Activated naive CD4-positive, alpha-beta T cell treated with anti-CD3 and anti-CD28 coated beads, Interleukin-2, amount 50 U/mL, for 72 hours (primary cell): ENCODE data around the gene ADGRD1. TPM values are rescaled to one million over a fixed set of nuclear protein-coding genes. Genes with fewer than 3 reads are reported as not detected.
"Not testable (repeated sequence)": the region's sequence is repeated elsewhere in the genome, so short reads cannot be mapped to it uniquely, and the experiment has no call there.

Experiments
- ATAC-seq, 2 donors: fragments of 150-1000 bp; cut with Tn5 transposase; 2 replicates each; pipeline ENCODE4 v1.10.0; 2021; ENCODE audit warnings: mild to moderate bottlenecking in 2 of 2, moderate library complexity in 2 of 2
- DNase-seq, 2 donors: peaks; one replicate each; pipeline ENCODE4 v3.0.0; 2021 to 2022; ENCODE audit warnings: low spot score in 2 of 2
- H3K27ac Mint-ChIP-seq, 2 donors: one replicate each; pipeline ENCODE4 v1.8.0; 2022; ENCODE audit warnings: mild to moderate bottlenecking in 2 of 2, mixed read lengths in 2 of 2
- H3K36me3 Mint-ChIP-seq, 2 donors: one replicate each; pipeline ENCODE4 v1.8.0; 2022; ENCODE audit warnings: mixed read lengths in 2 of 2
- H3K9me3 Mint-ChIP-seq, 2 donors: one replicate each; pipeline ENCODE4 v1.8.0; 2022; ENCODE audit warnings: mixed read lengths in 2 of 2
- total RNA-seq, 2 donors: library from RNA; stranded (reverse); gene quantifications; one replicate each; pipeline ENCODE4 v1.2.3, GENCODE V29; 2022

Gene ADGRD1
- total RNA-seq, 2 donors from 2014 or later: 0.70 TPM; not detected in 1

DNA sequence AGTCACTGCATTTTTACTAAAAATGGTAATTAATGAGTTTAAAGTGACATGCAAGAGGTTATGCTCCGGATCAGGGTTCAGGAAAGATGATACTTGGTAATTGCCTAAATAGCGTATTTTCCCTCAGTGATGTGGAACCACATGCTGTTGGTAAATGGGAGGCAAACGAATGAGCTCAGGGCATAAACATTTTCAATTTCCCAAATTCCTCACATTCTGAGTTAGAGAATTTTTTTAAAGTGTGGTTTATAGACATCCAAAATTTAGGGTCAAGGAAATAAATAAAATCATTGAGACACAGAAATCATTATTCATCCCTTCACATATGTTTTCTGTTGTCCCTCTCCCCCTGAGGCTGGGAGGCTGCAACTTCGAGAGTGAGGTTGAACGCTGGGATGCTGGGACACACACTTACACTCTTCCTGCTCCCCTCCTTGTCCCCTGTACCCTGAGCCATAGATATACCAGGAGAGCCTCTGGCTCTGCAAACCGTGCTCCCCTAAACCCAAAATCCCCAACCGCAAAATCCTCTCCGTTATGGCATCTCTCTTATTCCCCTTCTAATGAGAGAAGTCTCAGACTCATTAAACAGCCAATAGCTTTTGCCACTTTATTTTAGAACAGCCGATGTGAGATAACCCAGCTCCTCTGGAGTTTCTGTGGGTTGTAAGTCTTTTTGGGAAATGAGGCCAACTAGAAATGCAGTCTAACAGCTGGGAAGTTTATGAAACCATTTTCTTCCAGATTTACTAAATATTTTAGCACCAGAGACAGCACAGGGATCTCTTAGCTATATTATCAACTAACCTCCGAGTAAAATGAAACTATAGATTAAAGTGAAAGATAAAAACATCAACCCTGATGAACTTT lies 21.4 kb upstream of the ADGRD1 start:
- Mint-ChIP-seq H3K27ac (no peak overlapping the region), H3K36me3 (no peaks in the 10 kb centered on the region), H3K9me3 (peaks cover 0 to 4% of the 10 kb centered on the region in 2 donors)
- ATAC-seq (no peak), DNase-seq (no peak)

DNA sequence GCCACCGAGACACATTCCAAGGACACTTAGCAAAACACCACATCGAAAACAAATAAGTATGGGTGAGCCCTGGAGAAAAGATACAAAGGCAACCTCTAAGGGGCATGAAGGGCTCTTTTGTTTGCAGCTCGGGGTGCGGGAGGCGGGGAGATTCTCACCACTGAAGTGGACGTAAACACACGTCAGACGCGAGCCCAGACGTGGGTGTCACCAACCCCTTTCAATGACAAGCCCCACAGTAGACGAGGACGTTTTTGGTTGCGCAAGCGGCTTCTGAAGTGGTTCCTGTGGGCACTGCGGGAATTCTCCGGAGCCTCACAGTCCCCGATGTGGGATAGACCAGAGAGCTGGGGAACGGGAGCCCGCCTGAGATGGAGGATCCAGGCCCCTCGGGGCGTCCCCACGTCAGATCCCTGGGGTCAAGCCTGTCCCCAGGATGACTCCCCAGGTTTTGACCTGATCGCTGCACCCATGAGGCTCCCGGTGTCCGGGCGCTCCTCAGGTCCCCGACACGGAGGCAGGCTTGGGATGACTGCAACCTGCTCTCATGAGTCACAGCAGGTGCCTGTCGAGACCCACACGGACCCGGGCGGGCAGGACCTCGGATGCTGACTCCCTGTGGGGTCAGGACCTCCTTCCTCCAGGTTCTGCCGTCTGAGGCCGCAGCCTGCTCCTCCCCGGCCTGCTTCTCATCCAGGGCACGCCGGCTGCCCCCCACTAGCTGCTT lies 20.3 kb upstream of the ADGRD1 start:
- Mint-ChIP-seq H3K36me3 (no peaks in the 10 kb centered on the region), H3K27ac (no peak overlapping the region), H3K9me3 (peaks cover 0 to 4% of the 10 kb centered on the region in 2 donors)
- DNase-seq (no peak), ATAC-seq (no peak)

DNA sequence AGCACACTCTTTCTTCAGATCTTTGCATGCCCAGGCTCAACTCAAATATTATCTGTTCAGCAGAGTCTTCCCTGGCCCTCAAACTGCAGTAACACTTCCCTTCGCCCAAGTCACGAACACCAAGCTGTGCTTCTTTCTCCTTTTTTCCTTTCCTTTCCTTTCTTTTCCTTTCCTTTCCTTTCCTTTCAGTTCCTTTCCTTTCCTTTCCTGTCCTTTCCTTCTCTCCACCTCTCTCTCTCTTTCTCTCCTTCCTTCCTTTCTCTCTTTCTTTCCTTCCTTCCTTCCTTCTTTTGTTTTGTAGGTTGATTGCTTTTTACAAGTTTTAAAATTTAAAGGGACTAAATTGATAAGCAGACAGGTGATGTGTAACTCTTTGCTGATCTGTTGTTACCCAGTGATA lies 19.0 kb upstream of the ADGRD1 start:
- no peak overlapping the region for H3K27ac Mint-ChIP-seq
- H3K9me3 Mint-ChIP-seq: peaks cover 0 to 4% of the 10 kb centered on the region in 2 donors
- DNase-seq (no peak), ATAC-seq (no peak)
- no peaks in the 10 kb centered on the region for H3K36me3 Mint-ChIP-seq

DNA sequence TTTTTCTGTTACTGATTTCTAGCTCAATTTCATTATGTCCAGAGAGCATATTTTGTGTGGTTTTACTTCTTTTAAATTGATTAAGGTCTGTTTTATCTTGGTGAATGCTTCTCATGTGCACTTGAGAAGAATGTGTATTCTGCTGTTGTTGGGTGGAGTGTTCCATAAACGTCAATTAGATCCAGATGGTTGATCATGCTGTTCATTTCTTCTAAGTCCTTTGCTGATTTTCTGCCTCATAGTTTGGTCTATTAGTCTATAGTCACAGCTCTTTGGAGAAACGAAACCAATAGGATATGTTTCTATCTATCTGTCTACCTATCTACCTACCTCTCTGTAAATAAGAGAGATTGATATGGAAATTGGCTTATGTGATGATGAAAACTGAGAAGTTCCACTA lies 17.1 kb upstream of the ADGRD1 start:
- Mint-ChIP-seq H3K36me3 (no peaks in the 10 kb centered on the region), H3K27ac (no peak overlapping the region), H3K9me3 (peaks cover 0 to 13% of the 10 kb centered on the region in 2 donors)
- ATAC-seq: no peak
- DNase-seq: no peak

DNA sequence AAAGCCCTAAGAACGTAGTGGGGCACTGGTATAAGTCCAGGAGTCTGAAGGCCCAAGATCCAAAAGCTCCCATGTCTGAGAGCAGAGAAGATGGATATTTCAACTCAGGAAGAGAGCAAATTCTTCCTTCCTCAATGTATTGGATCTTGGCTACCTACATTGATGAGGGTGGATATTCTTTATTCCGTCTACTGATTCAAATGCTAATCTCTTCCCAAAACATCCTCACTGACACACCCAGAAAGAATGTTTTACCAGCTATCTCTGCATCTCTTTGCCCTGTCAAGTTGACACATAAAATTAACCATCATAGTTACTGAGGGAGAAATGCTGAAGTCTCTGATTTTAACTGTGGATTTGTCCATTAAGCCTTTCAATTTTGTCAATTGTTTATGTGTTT lies 16.6 kb upstream of the ADGRD1 start:
- ATAC-seq: no peak
- peaks cover 0 to 13% of the 10 kb centered on the region in 2 donors for H3K9me3 Mint-ChIP-seq
- DNase-seq: no peak
- no peaks in the 10 kb centered on the region for H3K36me3 Mint-ChIP-seq
- no peak overlapping the region for H3K27ac Mint-ChIP-seq

DNA sequence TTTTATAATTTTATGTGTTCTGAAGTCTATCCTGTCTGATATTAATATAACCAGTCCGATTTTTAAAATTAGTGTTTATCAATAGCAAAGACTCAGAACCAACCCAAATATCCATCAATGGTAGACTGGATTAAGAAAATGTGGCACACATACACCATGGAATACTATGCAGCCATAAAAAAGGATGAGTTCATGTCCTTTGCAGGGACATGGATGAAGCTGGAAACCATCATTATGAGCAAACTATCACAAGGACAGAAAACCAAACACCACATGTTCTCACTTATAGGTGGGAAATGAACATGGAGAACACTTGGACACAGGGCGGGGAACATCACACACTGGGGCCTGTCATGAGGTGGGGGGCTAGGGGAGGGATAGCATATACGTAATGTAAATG lies 16.2 kb upstream of the ADGRD1 start:
- H3K27ac Mint-ChIP-seq, ATAC-seq, DNase-seq, H3K36me3 Mint-ChIP-seq: not testable (repeated sequence)
- peaks cover 0 to 13% of the 10 kb centered on the region in 2 donors for H3K9me3 Mint-ChIP-seq

DNA sequence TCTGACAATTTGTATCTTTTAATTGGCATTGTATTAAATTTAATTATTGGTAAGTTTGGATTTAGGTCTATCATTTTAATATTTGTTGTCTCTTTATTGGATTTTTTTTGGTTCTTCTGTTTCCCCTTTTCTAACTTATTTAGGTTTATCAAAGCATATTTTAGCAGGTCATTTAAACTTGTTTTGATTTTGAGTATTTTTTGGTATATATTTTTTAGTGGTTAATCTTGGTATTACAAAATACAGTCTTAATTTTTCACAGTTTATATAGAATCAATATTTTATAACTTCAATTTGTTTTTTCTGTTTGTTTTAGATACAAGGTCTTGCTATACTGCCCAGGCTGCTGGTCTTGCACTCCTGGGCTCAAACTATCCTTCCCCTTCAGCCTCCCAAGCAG lies 15.5 kb upstream of the ADGRD1 start:
- no peak overlapping the region for H3K27ac Mint-ChIP-seq
- peaks cover 0 to 13% of the 10 kb centered on the region in 2 donors for H3K9me3 Mint-ChIP-seq
- ATAC-seq (no peak), DNase-seq (no peak)
- H3K36me3 Mint-ChIP-seq: no peaks in the 10 kb centered on the region

DNA sequence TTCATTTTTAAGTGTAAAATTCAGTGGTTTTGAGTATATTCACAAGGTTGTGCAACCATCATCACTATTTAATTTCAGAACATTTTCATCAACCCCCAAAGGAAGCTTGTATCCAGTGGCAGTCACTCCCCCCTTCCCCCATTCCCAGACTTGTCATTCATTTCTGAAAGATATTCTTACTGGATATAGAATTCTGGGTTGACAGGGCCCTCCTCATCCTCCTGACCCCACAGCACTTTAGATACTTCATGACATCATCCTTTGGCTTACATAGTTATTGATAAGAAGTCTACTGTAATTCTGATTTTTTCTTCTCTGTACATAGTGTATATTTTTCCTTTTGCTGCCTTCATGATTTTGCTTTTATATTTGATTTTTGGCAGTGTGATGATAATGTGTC lies 8.8 kb upstream of the ADGRD1 start:
- peaks cover 6 to 28% of the 10 kb centered on the region in 2 donors for H3K36me3 Mint-ChIP-seq
- DNase-seq: no peak
- ATAC-seq: no peak
- no peak overlapping the region for H3K27ac Mint-ChIP-seq
- H3K9me3 Mint-ChIP-seq: peaks cover 20 to 30% of the 10 kb centered on the region in 2 donors

DNA sequence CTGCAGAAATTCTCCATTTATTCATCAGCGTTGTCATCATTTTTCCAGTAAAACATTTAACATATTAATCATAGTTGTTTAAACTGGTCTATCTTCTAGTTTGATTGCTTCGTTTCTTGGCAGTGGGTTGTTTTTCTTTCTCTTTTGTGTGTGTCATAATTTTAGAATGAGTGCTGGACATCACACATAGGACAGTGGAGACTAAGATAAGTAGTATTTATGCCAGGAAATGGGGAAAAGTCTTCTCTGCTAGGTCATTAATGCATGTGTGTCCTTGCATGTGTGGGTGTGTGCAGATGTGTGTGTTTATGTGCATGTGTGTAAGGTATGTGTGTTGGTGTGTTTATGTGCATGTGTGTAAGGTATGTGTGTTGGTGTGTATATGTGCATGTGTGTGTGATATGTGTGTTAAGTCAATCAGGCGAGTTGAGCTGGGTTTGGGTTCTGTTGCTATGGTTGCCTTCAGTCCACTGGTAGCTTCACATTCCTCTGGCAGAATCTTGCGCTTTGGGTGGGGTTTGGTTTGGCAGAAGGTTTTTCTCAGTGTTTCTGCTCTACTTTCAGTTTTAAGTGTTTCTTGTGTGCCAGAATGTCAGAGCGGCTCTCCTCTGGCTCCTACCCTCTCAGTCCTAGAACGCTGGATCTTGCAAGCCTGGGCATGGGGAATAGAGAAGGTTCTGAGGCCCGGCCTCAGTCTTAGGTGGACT lies 7.8 kb upstream of the ADGRD1 start:
- Mint-ChIP-seq H3K36me3 (peaks cover 6 to 28% of the 10 kb centered on the region in 2 donors), H3K27ac (no peak overlapping the region), H3K9me3 (peaks cover 20 to 24% of the 10 kb centered on the region in 2 donors)
- ATAC-seq (no peak), DNase-seq (no peak)

DNA sequence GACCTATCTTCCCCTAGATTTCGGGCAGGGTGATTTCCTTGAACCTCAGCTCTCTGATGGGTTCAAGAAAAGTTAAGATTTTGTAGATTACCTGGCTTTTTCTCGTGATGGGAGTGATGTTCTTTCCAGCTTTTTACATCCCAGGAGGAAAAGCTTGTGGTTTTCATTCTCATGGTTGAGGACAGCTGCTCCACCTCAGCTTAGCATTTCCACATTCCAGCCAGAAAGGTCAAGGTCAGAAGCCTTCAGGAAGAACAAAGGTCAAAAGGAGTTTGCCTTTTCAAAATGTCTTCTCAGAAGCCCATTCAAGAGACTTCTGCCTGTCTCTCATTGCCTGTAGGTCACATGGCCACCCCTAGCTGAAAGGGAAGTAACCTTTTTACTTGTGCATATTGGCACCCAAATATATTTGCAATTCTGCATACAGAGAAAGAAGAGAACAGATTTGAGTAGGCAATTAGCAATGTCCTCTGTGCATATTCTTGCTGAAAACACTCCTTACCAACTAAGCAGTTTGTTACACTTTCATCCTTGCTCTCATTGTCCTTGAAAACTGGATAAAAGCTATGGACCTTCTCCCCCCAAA lies 6.6 kb upstream of the ADGRD1 start:
- H3K36me3 Mint-ChIP-seq: peaks cover 6 to 28% of the 10 kb centered on the region in 2 donors
- DNase-seq: no peak
- no peak overlapping the region for H3K27ac Mint-ChIP-seq
- no peak for ATAC-seq
- H3K9me3 Mint-ChIP-seq: peaks cover 20 to 21% of the 10 kb centered on the region in 2 donors

DNA sequence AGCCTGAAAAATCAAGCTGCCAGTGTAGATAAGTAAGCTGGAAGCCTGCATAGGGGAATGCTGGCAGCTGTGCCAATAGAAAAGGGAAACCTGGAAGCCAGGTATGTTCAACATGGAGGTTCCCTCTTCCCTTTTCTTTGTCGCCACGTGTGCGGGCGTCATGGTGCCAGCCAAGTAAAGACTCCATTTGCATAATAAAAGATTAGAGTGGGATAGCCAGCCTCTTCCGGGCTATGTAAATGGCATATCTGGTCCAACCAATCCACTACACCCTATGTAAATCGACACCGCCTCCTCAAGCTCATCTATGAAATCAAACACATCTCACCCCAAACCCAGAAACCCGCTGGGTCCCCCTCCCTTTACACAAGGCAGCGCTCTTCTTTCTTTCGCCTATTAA lies 5.6 kb upstream of the ADGRD1 start:
- Mint-ChIP-seq H3K27ac (no peak overlapping the region), H3K36me3 (peaks cover 6 to 28% of the 10 kb centered on the region in 2 donors), H3K9me3 (peaks cover 20 to 21% of the 10 kb centered on the region in 2 donors)
- DNase-seq: no peak
- no peak for ATAC-seq

DNA sequence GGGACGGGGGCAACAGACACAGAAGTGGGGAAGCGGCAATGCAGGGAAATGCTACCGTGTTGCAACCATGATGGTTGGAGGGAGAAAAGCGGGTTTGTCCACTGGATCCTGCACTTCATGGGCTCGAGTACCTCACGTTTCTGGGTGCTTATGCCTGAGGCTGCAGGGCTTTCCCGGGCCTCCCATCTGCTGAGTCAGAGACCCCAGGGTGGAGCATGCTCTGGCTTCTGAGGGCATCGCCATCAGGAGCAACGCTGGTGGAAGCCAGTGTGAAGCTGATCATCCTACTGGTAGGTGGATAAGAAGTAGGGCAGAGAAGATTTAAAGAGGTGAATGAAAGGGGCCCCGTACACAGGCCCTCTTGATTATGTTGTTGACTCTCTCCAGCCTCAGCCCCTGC lies 5.0 kb upstream of the ADGRD1 start:
- DNase-seq (no peak), ATAC-seq (no peak)
- H3K9me3 Mint-ChIP-seq: peaks cover 20 to 21% of the 10 kb centered on the region in 2 donors
- H3K36me3 Mint-ChIP-seq: peaks cover 6 to 28% of the 10 kb centered on the region in 2 donors
- no peak overlapping the region for H3K27ac Mint-ChIP-seq

DNA sequence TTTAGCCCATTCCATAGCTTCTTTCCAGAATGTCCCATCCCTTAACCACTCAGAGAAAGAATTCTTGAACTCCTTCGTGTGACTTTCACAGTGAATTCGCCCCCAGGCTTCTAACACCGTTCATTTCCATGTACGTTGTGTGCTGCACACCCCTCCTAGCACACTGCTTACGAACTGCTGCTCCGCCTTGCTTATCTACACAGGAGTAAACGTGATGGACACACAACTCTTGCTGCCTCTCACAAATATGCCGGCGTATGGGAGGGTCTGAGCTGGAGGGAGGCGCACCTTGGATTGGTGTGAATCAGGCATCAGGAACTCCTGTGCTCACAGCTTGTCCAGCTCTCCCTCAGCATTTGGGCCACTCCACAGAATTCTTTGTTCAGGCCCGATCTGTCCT lies 3.9 kb upstream of the ADGRD1 start:
- Mint-ChIP-seq H3K9me3 (peaks cover 12 to 15% of the 10 kb centered on the region in 2 donors), H3K36me3 (peaks cover 6 to 22% of the 10 kb centered on the region in 2 donors), H3K27ac (no peak overlapping the region)
- DNase-seq: no peak
- no peak for ATAC-seq

DNA sequence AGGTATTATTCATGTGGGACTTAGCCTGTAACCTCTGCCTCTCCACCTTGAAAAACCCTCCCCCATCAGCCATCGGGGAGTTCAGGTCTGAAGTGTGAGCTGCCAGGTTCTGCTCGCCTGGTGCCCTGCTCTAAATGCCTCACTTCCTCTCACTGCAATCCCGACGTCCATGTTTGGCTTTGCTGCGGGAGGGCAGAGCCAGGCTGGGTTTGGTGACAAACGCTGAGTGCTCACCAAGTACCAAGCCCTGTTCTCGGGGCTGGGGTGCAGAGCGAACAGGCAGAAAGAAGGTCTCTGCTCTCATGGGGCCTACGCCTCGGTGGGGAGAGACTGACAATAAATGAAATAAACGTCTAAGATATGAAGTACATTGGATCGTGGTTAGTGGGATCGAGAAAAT lies 2.1 kb upstream of the ADGRD1 start:
- H3K27ac Mint-ChIP-seq: no peak overlapping the region
- ATAC-seq: no peak
- no peaks in the 10 kb centered on the region for H3K9me3 Mint-ChIP-seq
- peaks cover 0 to 4% of the 10 kb centered on the region in 2 donors for H3K36me3 Mint-ChIP-seq
- DNase-seq: no peak

DNA sequence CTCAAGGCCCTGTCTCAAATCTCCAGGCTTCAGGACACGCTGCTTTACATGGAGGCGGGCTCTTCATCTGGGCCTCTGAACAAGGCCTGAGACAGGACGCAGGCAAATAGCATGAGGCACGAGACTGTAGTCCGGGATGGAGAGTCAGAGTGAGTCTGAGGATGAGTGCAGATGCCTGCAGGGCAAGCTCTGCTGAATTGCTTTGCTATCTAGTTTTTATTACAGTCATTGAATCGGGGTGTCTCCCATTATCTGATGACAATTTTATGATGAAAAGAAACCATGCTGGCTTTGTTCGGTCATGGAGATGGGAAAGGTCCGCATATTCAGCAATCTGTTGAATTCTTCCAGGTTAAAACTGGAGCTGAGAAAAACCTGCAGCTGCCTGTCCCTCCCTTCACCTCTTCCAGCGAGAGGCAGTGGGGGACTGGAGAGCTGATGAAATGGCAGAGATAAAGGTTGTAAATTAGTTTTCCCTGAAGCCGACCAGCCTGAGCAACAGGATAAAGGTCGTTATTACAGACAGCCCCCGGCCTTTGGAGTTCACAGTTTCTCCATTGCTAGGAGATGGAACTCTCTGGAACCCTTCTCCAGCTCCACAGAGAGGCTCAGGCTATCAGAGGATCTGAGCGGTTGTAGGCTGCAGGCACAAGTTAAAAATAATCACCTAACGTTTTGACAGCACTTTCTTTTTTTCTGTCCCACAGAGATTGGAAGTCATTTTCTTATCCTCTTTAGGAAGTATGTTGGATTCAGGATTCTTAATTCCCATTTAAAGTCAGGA lies 1.3 kb upstream of the ADGRD1 start:
- no peak for ATAC-seq
- Mint-ChIP-seq H3K9me3 (no peaks in the 10 kb centered on the region), H3K27ac (no peak overlapping the region), H3K36me3 (no peaks in the 10 kb centered on the region)
- DNase-seq: no peak

DNA sequence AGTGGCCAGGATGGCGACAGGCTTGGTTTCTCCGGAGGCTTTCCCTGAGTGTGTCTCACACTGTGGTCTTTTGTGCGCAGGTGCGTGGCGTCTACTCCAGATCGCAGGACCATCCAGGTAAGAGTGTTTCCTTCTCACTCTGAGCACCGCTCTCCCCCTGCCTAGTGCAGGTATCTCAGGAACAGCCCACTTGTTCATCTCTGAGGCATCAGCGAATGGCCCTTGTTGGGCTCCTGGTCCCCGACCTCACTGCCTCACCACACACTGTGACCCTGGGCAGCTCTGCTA lies 781 bp downstream of the ADGRD1 start:
- ATAC-seq: no peak

More for the DNA sequence above, 781 bp downstream of the ADGRD1 start:
- Mint-ChIP-seq H3K9me3 (no peaks in the 10 kb centered on the region), H3K36me3 (no peaks in the 10 kb centered on the region), H3K27ac (no peak overlapping the region)
- no peak for DNase-seq
